Neural crest cell (in vitro differentiated cells): ENCODE results near the gene ANAPC1. TPM values are rescaled to one million over a fixed set of nuclear protein-coding genes. Genes with fewer than 3 reads are reported as not detected.
"Not testable (repeated sequence)": the region's sequence is repeated elsewhere in the genome, so short reads cannot be mapped to it uniquely, and the experiment has no call there.

ENCODE experiments used
- DNase-seq: peaks from one replicate; pipeline ENCODE4 v3.0.0; 2021; ENCODE audit warnings: low read depth, mixed read lengths, low spot score
- H3K27ac Mint-ChIP-seq: one replicate; pipeline ENCODE4 v1.8.0; 2021; ENCODE audit warnings: mild to moderate bottlenecking, mixed read lengths; ENCODE audit not compliant: unreplicated experiment
- H3K27me3 Mint-ChIP-seq: 2 replicates; pipeline ENCODE4 v1.8.0; 2021; ENCODE audit warnings: low read depth, mild to moderate bottlenecking, mixed read lengths
- H3K36me3 Mint-ChIP-seq: 2 replicates; pipeline ENCODE4 v1.8.0; 2021; ENCODE audit warnings: low read depth, mild to moderate bottlenecking, mixed read lengths
- H3K4me1 Mint-ChIP-seq: 2 replicates; pipeline ENCODE4 v1.8.0; 2021; ENCODE audit warnings: mixed read lengths
- H3K4me3 Mint-ChIP-seq: one replicate; pipeline ENCODE4 v1.8.0; 2021; ENCODE audit warnings: mild to moderate bottlenecking, mixed read lengths
- H3K9me3 Mint-ChIP-seq: 2 replicates; pipeline ENCODE4 v1.8.0; 2021; ENCODE audit warnings: mixed read lengths
- CTCF ChIP-seq: fragments of 200-600 bp; sonication (generic); conservative IDR thresholded peaks from 2 replicates; pipeline ENCODE4 v1.5.0; 2021; ENCODE audit warnings: antibody characterized with exemption, mild to moderate bottlenecking
- total RNA-seq: library from RNA; stranded (reverse); gene quantifications from 2 replicates; pipeline ENCODE4 v1.2.1, GENCODE V29; 2021

Gene ANAPC1
- total RNA-seq, 1 donor from 2014 or later, result 69.0 TPM

GRCh38 chr2:111834221-111834620 is 49.8 kb downstream of the ANAPC1 start:
- not testable (repeated sequence) for H3K4me1 Mint-ChIP-seq, DNase-seq, H3K9me3 Mint-ChIP-seq, H3K27ac Mint-ChIP-seq, H3K4me3 Mint-ChIP-seq, H3K27me3 Mint-ChIP-seq
- peaks cover 12% of the 10 kb centered on the region for H3K36me3 Mint-ChIP-seq

GRCh38 chr2:111830479-111830878 is 53.5 kb downstream of the ANAPC1 start:
- H3K9me3 Mint-ChIP-seq, H3K4me1 Mint-ChIP-seq, H3K27ac Mint-ChIP-seq, H3K4me3 Mint-ChIP-seq, H3K27me3 Mint-ChIP-seq, DNase-seq: not testable (repeated sequence)
- H3K36me3 Mint-ChIP-seq, result peaks cover 30% of the 10 kb centered on the region

DNA sequence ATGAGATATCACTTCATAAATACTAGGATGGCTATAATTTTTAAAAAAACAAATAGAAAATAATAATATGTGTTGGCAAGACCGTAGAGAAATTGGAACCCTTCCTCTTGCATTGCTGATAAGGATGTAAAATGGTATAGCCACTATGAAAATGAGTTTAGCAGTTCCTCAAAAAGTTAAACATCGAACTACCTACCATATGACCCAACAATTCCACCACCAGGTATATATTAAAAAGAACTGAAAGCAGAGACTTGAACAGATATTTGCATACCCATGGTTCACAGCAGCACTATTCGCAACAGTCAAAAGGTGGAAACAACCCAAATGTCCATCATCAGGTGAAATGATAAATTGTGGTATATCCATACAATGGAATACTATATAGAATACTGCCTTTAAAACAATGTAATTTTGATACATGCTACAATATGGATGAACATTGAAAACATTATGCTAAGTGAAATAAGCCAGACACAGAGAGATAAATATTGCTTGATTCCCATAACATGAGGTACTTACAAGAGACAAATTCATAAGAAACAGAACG is 55.7 kb downstream of the ANAPC1 start:
- H3K4me1 Mint-ChIP-seq, H3K4me3 Mint-ChIP-seq, H3K9me3 Mint-ChIP-seq, H3K27ac Mint-ChIP-seq, H3K27me3 Mint-ChIP-seq, DNase-seq: not testable (repeated sequence)
- peaks cover 31% of the 10 kb centered on the region for H3K36me3 Mint-ChIP-seq

DNA sequence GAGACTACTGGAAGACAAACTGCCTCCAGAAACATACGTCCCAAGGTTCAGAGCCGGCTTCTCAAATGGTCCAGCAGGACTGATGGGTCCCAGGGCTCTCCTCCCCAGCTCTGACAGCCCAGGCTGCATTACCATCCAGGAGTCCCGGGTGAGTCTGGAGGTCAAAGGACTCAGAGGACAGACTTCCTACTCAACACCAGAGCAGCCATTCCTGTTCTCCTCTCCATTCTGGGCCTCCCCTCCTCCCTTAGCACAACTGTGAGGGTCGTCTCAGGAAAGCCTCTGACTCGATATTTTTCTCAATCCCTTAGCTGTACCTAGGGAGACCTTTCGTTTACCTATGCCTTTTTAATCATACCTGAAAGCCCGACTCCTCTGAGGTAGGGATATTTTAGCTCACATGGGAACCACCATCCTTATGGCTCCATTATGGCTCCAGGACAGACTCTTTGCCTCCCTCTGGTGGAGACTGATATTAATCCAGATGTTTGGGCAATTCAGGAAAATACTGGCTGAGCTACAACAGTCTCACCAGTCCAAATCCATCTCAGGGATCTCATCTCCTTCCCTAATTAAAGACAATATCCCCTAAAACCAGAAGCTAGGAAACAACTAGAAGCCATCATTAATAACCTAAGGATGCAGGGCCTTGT is 70.9 kb downstream of the ANAPC1 start:
- not testable (repeated sequence) for H3K4me3 Mint-ChIP-seq, H3K9me3 Mint-ChIP-seq, H3K27ac Mint-ChIP-seq, H3K36me3 Mint-ChIP-seq, H3K27me3 Mint-ChIP-seq, H3K4me1 Mint-ChIP-seq, DNase-seq
- peak; percentile 38 for TF ChIP-seq CTCF

- not testable (repeated sequence) for H3K36me3 Mint-ChIP-seq, DNase-seq, H3K4me3 Mint-ChIP-seq, H3K4me1 Mint-ChIP-seq, H3K9me3 Mint-ChIP-seq, H3K27me3 Mint-ChIP-seq, H3K27ac Mint-ChIP-seq
Measured at GRCh38 chr2:111790633-111791032, 93.4 kb downstream of the ANAPC1 start.

DNA sequence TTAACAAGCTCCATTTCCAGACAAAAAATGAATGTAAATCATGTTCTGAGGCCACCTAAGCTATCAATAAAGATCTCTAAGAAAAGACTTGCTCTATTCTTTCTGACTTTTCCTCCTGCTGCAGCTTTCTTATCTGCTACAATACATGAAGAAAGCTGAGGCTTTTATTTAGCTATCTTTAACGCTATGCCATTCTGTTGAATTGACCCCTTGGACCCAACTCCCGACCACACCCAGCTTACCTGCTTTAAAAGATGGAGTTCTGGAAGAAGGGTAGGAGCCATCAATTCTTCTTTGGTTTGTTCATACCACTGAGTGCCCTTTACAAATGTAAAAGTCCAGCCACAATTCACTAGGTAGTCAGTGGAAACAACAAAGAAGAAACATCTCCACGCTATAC is 99.9 kb downstream of the ANAPC1 start:
- not testable (repeated sequence) for H3K27me3 Mint-ChIP-seq

DNA sequence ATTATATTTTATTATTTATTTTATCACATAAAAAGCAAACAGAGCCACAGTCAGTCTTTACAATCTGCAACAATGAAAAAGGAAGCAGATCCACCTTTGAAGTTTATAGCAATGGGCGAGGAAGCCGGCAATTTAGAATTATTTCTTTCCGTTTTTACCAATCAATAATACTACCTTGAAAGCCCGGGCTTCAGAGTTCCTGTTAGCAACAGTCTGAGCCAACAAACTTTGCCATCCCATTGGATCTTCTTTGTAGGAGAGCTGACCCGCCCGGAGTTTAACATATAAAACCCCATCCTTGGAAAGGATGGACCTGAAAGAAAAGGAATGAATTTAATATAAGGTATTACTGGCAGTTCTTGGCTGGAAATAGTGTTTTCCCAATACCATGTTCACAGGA is 101.8 kb downstream of the ANAPC1 start:
- not testable (repeated sequence) for H3K27me3 Mint-ChIP-seq, H3K36me3 Mint-ChIP-seq, H3K4me1 Mint-ChIP-seq, DNase-seq, H3K9me3 Mint-ChIP-seq, H3K27ac Mint-ChIP-seq, H3K4me3 Mint-ChIP-seq

More for the DNA sequence above, 99.9 kb downstream of the ANAPC1 start:
- not testable (repeated sequence) for H3K36me3 Mint-ChIP-seq, H3K4me1 Mint-ChIP-seq, H3K9me3 Mint-ChIP-seq, H3K4me3 Mint-ChIP-seq, DNase-seq, H3K27ac Mint-ChIP-seq

- not testable (repeated sequence) for H3K4me1 Mint-ChIP-seq, H3K9me3 Mint-ChIP-seq, H3K27me3 Mint-ChIP-seq, DNase-seq, H3K4me3 Mint-ChIP-seq, H3K27ac Mint-ChIP-seq, H3K36me3 Mint-ChIP-seq
Measured at GRCh38 chr2:111781443-111782094, 102.4 kb downstream of the ANAPC1 start.

- H3K36me3 Mint-ChIP-seq, H3K9me3 Mint-ChIP-seq, H3K4me1 Mint-ChIP-seq, H3K27ac Mint-ChIP-seq, H3K27me3 Mint-ChIP-seq, H3K4me3 Mint-ChIP-seq, DNase-seq: not testable (repeated sequence)
Measured at GRCh38 chr2:111777155-111777554, 106.8 kb downstream of the ANAPC1 start.

DNA sequence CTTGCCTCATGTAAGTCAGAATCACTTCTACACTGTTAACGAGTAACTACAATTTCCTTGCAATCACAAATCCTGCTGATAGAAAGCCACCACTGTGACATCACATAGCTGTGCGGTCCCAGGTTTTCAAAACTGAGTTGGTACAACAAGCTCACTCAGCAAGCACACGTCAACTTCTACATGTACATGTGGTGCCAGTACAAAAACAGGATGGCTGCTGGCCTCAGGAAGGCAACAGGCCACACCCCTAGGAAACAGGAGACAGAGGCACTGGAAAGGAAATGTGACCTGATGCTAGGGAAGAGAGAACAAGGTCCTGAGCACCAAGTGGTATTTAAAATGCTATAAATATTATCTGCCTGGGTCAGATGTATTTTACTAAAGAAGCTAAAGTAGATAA is 107.7 kb downstream of the ANAPC1 start:
- DNase-seq, H3K27ac Mint-ChIP-seq, H3K4me1 Mint-ChIP-seq, H3K4me3 Mint-ChIP-seq, H3K36me3 Mint-ChIP-seq, H3K9me3 Mint-ChIP-seq, H3K27me3 Mint-ChIP-seq: not testable (repeated sequence)
